Measurements from ENCODE around the gene ATP6V1G2. TPM values are rescaled to one million over a fixed set of nuclear protein-coding genes. Genes with fewer than 3 reads are reported as not detected.

The ATP6V1G2 gene
- total RNA-seq, 2 experiments from 2014 or later, result 1.2 to 1.4 TPM

DNA sequence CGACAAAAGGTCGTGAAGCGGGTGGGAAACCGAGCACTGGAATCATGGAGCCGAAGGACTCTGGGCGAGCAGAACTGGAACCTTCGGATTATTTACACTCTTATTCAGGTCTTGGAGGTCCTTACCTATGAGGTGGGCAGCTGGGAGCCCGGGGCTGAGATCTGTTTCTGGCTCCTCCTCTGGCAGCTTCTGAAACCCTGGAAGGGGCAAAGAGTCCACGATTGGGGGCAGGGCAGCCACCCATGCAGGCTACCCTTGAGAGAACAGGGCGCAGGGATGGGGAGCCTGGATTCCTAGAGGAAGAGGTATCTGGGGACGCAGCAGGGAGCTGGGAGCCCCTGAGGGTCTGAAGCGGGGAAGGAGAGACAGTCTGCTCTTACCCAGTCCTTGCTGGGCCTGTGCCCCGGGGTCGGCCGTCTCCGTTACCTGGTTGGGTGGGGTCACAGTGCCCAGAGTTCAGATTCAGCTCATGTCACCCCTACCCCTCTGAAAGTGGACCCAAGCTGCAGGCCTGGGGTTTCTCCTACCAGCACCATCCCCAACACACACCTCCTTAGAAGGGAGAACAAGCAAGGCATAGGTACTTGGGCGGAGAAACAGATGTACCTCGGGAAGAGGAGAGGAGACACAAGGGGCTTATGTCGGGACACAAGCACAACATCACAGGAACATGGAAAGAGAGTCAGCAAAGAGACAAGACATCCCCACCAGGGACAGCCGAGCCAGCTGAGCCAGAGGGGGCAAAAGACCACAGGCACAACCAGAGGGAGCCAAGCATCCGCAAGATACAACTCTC lies 35.2 kb upstream of the ATP6V1G2 start:
- peaks cover 57% of the 10 kb centered on the region for H3K4me1 Mint-ChIP-seq (ENCODE audit: low read depth)
- peaks cover 35% of the 10 kb centered on the region for H3K36me3 Mint-ChIP-seq (ENCODE audit: low read depth)
- intact Hi-C loops (cut with micrococcal nuclease), result loop anchor here (1.0 kb wide), 4 partner anchors 16 to 39 kb away; partner anchors contain the start of genes NFKBIL1 and PRRC2A
- H3K27ac Mint-ChIP-seq, result peak overlapping the region; percentile 99
- H3K9me3 Mint-ChIP-seq, result no peaks in the 10 kb centered on the region
- CTCF ChIA-PET, result interaction anchor here (1.0 to 19.5 kb wide), 6 partner anchors 6 to 204 kb away, joined by 3 to 618 read pairs (median 54); partner anchors contain the start of genes ATP6V1G2, DDX39B, NCR3 and NFKBIL1
- peak; percentile 36 for DNase-seq
- no peaks in the 10 kb centered on the region for H3K27me3 Mint-ChIP-seq (ENCODE audit: low read depth)
- peak overlapping the region; percentile 99 for H3K4me3 Mint-ChIP-seq

DNA sequence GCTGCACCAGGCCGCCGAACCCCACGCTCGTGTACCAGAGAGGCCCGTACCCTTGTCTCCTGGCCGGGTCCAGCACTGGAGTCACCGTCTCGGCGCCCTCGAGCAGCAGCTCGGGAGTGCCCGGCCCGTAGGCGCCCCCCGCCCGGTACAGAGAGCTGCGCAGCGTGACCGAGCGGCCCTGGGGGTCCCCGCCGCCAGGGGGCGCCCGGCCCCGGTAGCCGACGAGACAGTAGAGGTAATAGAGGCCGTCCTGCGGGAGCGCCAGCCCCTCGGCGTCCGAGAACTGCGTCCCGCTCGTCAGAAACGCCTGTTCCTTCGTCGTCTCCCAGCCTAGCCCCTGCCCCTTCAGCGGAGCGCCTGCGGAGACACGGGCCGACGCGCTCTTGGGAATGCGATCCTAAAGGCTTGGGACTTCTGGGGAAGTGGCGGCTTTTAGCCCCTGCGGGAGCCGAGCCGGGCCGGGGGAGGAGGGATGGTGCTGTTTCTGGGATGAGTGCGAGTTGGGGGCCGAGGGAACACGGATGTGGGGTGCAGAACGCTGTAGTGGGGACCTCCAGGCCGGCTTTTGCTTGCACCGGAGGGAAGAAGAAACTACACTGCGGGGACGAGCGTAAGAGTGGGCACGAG lies 34.5 kb upstream of the ATP6V1G2 start:
- no peaks in the 10 kb centered on the region for H3K27me3 Mint-ChIP-seq (ENCODE audit: low read depth)
- peak overlapping the region; percentile 99 for H3K4me3 Mint-ChIP-seq
- DNase-seq, result peak; percentile 90
- H3K4me1 Mint-ChIP-seq (ENCODE audit: low read depth), result peaks cover 50% of the 10 kb centered on the region
- peaks cover 42% of the 10 kb centered on the region for H3K36me3 Mint-ChIP-seq (ENCODE audit: low read depth)
- H3K9me3 Mint-ChIP-seq, result no peaks in the 10 kb centered on the region
- intact Hi-C loops (cut with micrococcal nuclease), result loop anchor here (1.0 kb wide), 6 partner anchors 9 to 39 kb away; partner anchors contain the start of genes LTA, NFKBIL1 and PRRC2A
- peak overlapping the region; percentile 99 for H3K27ac Mint-ChIP-seq
- CTCF ChIA-PET, result interaction anchor here (0.5 to 19.5 kb wide), 8 partner anchors 5 to 80 kb away, joined by 3 to 618 read pairs (median 18); partner anchors contain the start of genes ATP6V1G2, C6orf47, DDX39B and NCR3

DNA sequence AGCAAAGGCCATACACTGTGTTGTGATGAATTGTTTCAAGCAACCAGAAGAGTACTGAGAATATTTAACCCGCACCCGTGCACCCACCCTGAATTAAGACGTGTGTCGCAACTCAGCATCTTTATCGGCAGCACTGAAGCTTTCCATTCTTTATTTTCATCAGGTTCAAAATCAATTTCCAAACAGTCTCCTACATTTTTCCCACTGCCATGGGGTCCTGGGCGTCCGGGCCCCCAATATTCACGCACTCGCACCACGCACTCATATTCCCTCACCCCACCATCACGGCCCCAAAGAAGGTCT lies 34.0 kb upstream of the ATP6V1G2 start:
- Mint-ChIP-seq H3K4me3 (peak overlapping the region; percentile 99), H3K4me1 (ENCODE audit: low read depth) (peaks cover 48% of the 10 kb centered on the region), H3K36me3 (ENCODE audit: low read depth) (peaks cover 46% of the 10 kb centered on the region), H3K27ac (peak overlapping the region; percentile 99), H3K9me3 (no peaks in the 10 kb centered on the region), H3K27me3 (ENCODE audit: low read depth) (no peaks in the 10 kb centered on the region)
- no peak for DNase-seq
- CTCF ChIA-PET, result interaction anchor here (0.5 to 19.5 kb wide), 8 partner anchors 8 to 80 kb away, joined by 3 to 618 read pairs (median 5); partner anchors contain the start of genes ATP6V1G2, C6orf47, DDX39B and NCR3
- intact Hi-C loops (cut with micrococcal nuclease), result loop anchor here (1.0 kb wide), 2 partner anchors 8 to 12 kb away; partner anchors contain the start of gene LTA

DNA sequence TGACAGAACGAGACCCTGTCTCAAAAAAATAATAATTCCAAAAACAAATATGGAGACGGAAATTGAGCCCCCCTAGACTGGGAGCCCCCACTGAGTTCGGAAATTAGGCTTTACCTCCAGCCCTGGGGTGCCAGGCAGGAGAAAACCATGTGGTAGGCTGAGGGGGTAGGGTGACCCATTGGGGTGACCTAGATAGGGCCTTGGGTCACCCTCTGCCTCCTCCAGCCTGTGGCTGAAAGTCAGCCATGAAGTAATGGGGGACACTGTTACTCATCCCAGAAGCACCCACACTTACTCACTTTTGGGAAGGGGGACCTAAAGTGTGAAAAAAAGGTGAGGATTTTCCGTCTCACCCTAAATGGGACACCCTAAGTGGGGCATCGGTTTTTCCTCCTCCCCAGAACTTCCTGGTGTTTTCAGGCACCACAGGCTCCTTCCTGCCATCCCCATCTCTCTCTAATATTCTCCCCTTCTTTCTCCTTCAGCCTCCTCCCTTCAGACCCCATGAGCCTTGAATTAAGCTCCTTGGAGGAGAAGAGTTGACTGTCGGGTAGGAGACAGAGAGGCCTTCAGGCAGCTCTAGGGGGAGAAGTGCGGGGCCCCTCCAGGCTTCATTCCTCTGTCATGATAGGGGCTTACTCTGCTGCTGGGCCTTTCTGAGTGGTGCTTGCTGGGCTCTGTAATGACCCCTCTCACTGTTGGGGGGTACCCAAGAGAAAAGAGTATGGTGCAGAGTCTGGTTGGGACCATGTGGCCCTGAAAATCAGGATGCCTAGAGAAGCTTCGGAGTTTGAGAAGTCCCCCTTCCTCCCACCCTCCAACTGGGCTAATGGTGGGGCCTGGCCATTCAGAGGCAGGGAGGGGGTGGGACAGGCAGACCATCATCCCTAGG lies 33.4 kb upstream of the ATP6V1G2 start:
- Mint-ChIP-seq H3K9me3 (no peaks in the 10 kb centered on the region), H3K27me3 (ENCODE audit: low read depth) (no peaks in the 10 kb centered on the region), H3K4me1 (ENCODE audit: low read depth) (peaks cover 50% of the 10 kb centered on the region), H3K27ac (peak overlapping the region; percentile 99), H3K4me3 (peak overlapping the region; percentile 99), H3K36me3 (ENCODE audit: low read depth) (peaks cover 46% of the 10 kb centered on the region)
- CTCF ChIA-PET, result interaction anchor here (0.5 to 19.5 kb wide), 10 partner anchors 8 to 81 kb away, joined by 3 to 618 read pairs (median 4); partner anchors contain the start of genes ATP6V1G2, C6orf47, DDX39B and NCR3
- intact Hi-C loops (cut with micrococcal nuclease), result loop anchor here (1.0 to 10.0 kb wide), 4 partner anchors 7 to 1065 kb away; partner anchors contain the start of genes CLIC1 and LTA
- DNase-seq, result peak; percentile 22

DNA sequence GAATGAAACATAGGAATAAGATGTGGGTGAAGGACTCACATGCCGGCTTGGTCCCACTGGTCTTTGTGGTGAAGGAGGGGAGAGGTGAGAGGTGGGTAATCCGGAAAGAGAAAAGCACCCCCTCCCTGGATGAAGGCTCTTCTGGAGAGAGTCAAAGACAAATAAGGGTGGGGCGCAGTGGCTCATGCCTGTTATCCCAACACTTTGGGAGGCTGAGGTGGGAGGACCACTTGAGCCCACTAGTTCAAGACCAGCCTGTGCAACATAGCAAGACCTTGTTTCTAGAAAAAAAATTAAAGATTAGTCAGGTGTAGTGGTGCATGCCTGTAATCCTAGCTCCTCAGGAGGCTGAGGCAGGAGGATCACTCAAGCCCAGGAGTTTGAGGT lies 32.7 kb upstream of the ATP6V1G2 start:
- Mint-ChIP-seq H3K27ac (peak overlapping the region; percentile 99), H3K9me3 (no peaks in the 10 kb centered on the region), H3K27me3 (ENCODE audit: low read depth) (no peaks in the 10 kb centered on the region), H3K36me3 (ENCODE audit: low read depth) (peaks cover 46% of the 10 kb centered on the region), H3K4me1 (ENCODE audit: low read depth) (peaks cover 55% of the 10 kb centered on the region), H3K4me3 (peak overlapping the region; percentile 99)
- CTCF ChIA-PET, result interaction anchor here (0.6 to 19.5 kb wide), 4 partner anchors 9 to 28 kb away, joined by 3 to 618 read pairs (median 222); partner anchors contain the start of genes ATP6V1G2, DDX39B, NCR3 and NFKBIL1
- DNase-seq, result no peak
- intact Hi-C loops (cut with micrococcal nuclease), result loop anchor here (5.0 to 10.0 kb wide), 2 partner anchors 158 to 1064 kb away; partner anchors contain the start of gene CLIC1

DNA sequence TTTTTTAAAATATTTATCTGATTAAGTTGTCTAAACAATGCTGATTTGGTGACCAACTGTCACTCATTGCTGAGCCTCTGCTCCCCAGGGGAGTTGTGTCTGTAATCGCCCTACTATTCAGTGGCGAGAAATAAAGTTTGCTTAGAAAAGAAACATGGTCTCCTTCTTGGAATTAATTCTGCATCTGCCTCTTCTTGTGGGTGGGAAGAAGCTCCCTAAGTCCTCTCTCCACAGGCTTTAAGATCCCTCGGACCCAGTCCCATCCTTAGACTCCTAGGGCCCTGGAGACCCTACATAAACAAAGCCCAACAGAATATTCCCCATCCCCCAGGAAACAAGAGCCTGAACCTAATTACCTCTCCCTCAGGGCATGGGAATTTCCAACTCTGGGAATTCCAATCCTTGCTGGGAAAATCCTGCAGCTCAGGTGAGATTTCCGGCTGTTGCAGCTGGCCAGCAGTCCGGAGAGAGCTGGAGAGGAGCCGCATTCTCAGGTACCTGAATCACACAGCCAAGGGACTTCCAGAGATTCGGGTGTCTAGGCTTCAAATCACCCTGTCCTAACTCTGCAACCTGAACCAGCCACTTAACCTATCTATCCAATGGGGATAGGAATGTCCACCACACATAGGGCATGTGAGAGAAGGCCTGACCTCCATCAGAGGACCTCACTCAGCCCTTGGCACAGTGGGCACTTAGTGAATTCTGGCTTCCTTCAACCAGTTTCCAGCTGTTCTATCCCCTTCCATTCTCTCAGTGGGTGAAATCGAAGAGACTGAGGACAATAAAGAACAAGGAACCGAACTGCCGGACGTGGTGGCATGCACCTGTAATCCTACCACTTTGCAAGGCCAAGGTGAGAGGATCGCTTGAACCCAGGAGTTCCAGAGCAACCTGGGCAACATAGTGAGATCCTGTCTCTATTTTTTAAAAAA lies 32.0 kb upstream of the ATP6V1G2 start:
- CTCF ChIA-PET, result interaction anchor here (0.6 to 19.5 kb wide), 6 partner anchors 7 to 27 kb away, joined by 3 to 618 read pairs (median 42); partner anchors contain the start of genes ATP6V1G2, DDX39B, LST1 and LTB
- Mint-ChIP-seq H3K9me3 (no peaks in the 10 kb centered on the region), H3K4me3 (peak overlapping the region; percentile 99), H3K27me3 (ENCODE audit: low read depth) (no peaks in the 10 kb centered on the region), H3K36me3 (ENCODE audit: low read depth) (peaks cover 50% of the 10 kb centered on the region), H3K27ac (peak overlapping the region; percentile 99), H3K4me1 (ENCODE audit: low read depth) (peaks cover 57% of the 10 kb centered on the region)
- DNase-seq, result no peak
- intact Hi-C loops (cut with micrococcal nuclease), result loop anchor here (5.0 to 10.0 kb wide), 2 partner anchors 159 to 1064 kb away; partner anchors contain the start of gene CLIC1

DNA sequence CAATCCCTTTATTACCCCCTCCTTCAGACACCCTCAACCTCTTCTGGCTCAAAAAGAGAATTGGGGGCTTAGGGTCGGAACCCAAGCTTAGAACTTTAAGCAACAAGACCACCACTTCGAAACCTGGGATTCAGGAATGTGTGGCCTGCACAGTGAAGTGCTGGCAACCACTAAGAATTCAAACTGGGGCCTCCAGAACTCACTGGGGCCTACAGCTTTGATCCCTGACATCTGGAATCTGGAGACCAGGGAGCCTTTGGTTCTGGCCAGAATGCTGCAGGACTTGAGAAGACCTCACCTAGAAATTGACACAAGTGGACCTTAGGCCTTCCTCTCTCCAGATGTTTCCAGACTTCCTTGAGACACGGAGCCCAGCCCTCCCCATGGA lies 31.2 kb upstream of the ATP6V1G2 start:
- H3K27me3 Mint-ChIP-seq (ENCODE audit: low read depth), result no peaks in the 10 kb centered on the region
- H3K4me1 Mint-ChIP-seq (ENCODE audit: low read depth), result peaks cover 57% of the 10 kb centered on the region
- H3K4me3 Mint-ChIP-seq, result peak overlapping the region; percentile 94
- DNase-seq, result no peak
- CTCF ChIA-PET, result interaction anchor here (0.6 to 19.5 kb wide), 5 partner anchors 8 to 27 kb away, joined by 4 to 618 read pairs (median 78); partner anchors contain the start of genes ATP6V1G2, DDX39B, LST1 and LTB
- peak overlapping the region; percentile 97 for H3K27ac Mint-ChIP-seq
- no peaks in the 10 kb centered on the region for H3K9me3 Mint-ChIP-seq
- peaks cover 57% of the 10 kb centered on the region for H3K36me3 Mint-ChIP-seq (ENCODE audit: low read depth)
- intact Hi-C loops (cut with micrococcal nuclease), result loop anchor here (5.0 to 10.0 kb wide), 2 partner anchors 160 to 1063 kb away; partner anchors contain the start of gene CLIC1

DNA sequence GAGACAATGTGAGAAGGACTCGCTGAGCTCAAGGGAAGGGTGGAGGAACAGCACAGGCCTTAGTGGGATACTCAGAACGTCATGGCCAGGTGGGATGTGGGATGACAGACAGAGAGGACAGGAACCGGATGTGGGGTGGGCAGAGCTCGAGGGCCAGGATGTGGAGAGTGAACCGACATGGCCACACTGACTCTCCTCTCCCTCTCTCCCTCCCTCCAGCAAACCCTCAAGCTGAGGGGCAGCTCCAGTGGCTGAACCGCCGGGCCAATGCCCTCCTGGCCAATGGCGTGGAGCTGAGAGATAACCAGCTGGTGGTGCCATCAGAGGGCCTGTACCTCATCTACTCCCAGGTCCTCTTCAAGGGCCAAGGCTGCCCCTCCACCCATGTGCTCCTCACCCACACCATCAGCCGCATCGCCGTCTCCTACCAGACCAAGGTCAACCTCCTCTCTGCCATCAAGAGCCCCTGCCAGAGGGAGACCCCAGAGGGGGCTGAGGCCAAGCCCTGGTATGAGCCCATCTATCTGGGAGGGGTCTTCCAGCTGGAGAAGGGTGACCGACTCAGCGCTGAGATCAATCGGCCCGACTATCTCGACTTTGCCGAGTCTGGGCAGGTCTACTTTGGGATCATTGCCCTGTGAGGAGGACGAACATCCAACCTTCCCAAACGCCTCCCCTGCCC lies 30.6 kb upstream of the ATP6V1G2 start:
- DNase-seq, result peak; percentile 72
- intact Hi-C loops (cut with micrococcal nuclease), result loop anchor here (5.0 to 10.0 kb wide), 2 partner anchors 160 to 1062 kb away; partner anchors contain the start of gene CLIC1
- Mint-ChIP-seq H3K9me3 (no peaks in the 10 kb centered on the region), H3K4me1 (ENCODE audit: low read depth) (peaks cover 54% of the 10 kb centered on the region), H3K27ac (peak overlapping the region; percentile 97), H3K4me3 (peak overlapping the region; percentile 94), H3K27me3 (ENCODE audit: low read depth) (no peaks in the 10 kb centered on the region), H3K36me3 (ENCODE audit: low read depth) (peaks cover 59% of the 10 kb centered on the region)
- CTCF ChIA-PET, result interaction anchor here (0.6 to 19.5 kb wide), 4 partner anchors 8 to 26 kb away, joined by 4 to 618 read pairs (median 260); partner anchors contain the start of genes ATP6V1G2, DDX39B, LST1 and LTB

DNA sequence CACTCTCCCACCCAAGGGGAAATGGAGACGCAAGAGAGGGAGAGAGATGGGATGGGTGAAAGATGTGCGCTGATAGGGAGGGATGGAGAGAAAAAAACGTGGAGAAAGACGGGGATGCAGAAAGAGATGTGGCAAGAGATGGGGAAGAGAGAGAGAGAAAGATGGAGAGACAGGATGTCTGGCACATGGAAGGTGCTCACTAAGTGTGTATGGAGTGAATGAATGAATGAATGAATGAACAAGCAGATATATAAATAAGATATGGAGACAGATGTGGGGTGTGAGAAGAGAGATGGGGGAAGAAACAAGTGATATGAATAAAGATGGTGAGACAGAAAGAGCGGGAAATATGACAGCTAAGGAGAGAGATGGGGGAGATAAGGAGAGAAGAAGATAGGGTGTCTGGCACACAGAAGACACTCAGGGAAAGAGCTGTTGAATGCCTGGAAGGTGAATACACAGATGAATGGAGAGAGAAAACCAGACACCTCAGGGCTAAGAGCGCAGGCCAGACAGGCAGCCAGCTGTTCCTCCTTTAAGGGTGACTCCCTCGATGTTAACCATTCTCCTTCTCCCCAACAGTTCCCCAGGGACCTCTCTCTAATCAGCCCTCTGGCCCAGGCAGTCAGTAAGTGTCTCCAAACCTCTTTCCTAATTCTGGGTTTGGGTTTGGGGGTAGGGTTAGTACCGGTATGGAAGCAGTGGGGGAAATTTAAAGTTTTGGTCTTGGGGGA lies 29.7 kb upstream of the ATP6V1G2 start:
- Mint-ChIP-seq H3K4me1 (ENCODE audit: low read depth) (peaks cover 63% of the 10 kb centered on the region), H3K27me3 (ENCODE audit: low read depth) (no peaks in the 10 kb centered on the region), H3K9me3 (no peaks in the 10 kb centered on the region), H3K4me3 (peak overlapping the region; percentile 94), H3K27ac (peak overlapping the region; percentile 97), H3K36me3 (ENCODE audit: low read depth) (peaks cover 51% of the 10 kb centered on the region)
- intact Hi-C loops (cut with micrococcal nuclease), result loop anchor here (5.0 to 10.0 kb wide), 2 partner anchors 161 to 1061 kb away; partner anchors contain the start of gene CLIC1
- CTCF ChIA-PET, result interaction anchor here (0.7 to 19.5 kb wide), 5 partner anchors 9 to 25 kb away, joined by 3 to 618 read pairs (median 78); partner anchors contain the start of genes ATP6V1G2, DDX39B, LST1 and LTB
- no peak for DNase-seq

All from activated naive CD4-positive, alpha-beta T cell treated with anti-CD3 and anti-CD28 coated beads for 36 hours (primary cell).